Lung (tissue), 12 donors: ENCODE data around the gene FGD1. TPM values are rescaled to one million over a fixed set of nuclear protein-coding genes. Genes with fewer than 3 reads are reported as not detected.
A peak's percentile ranks its signal among the peaks of the same experiment; 100 is the strongest.
"Not testable (repeated sequence)": the region's sequence is repeated elsewhere in the genome, so short reads cannot be mapped to it uniquely, and the experiment has no call there.

Experiments used
- ATAC-seq: fragments of 200-7000 bp; cut with Tn5 transposase; one replicate; pipeline ENCODE4 v1.9.1; 2020; ENCODE audit warnings: moderate number of reproducible peaks; ENCODE audit not compliant: insufficient read depth, low FRiP score
- DNase-seq, 3 donors: peaks; one replicate each; pipeline ENCODE4 v3.0.0-alpha.2; 2013 to 2017
- H3K27ac ChIP-seq, 2 donors: one replicate each; pipeline ENCODE4 v1.5.1; 2013; ENCODE audit warnings: mild to moderate bottlenecking in 2 of 2, moderate library complexity in 2 of 2, control low read depth in 1 of 2, inconsistent platforms in 1 of 2, low read depth in 1 of 2, low read length in 1 of 2
- H3K27me3 ChIP-seq, 3 donors: one replicate each; pipeline ENCODE4 v1.5.1; 2013; ENCODE audit warnings: low read length in 2 of 3; ENCODE audit not compliant: control insufficient read depth in 3 of 3, insufficient read depth in 3 of 3
- H3K36me3 ChIP-seq, 4 donors: one replicate each; pipeline ENCODE4 v1.5.1; 2013; ENCODE audit warnings: low read length in 4 of 4, mild to moderate bottlenecking in 1 of 4, moderate library complexity in 1 of 4; ENCODE audit not compliant: control insufficient read depth in 4 of 4, insufficient read depth in 4 of 4
- H3K4me1 ChIP-seq, 5 donors: one replicate each; pipeline ENCODE4 v1.5.1; 2013; ENCODE audit warnings: low read length in 5 of 5, mild to moderate bottlenecking in 2 of 5, moderate library complexity in 1 of 5; ENCODE audit not compliant: control insufficient read depth in 5 of 5, insufficient read depth in 5 of 5
- H3K4me3 ChIP-seq: one replicate; pipeline ENCODE4 v1.5.1; 2013; ENCODE audit warnings: mild to moderate bottlenecking, control low read depth, moderate library complexity
- H3K9ac ChIP-seq, 2 donors: one replicate each; pipeline ENCODE4 v1.5.1; 2013; ENCODE audit warnings: low read length in 2 of 2, control low read depth in 1 of 2; ENCODE audit not compliant: insufficient read depth in 1 of 2
- H3K9me3 ChIP-seq, 4 donors: one replicate each; pipeline ENCODE4 v1.5.1; 2013; ENCODE audit warnings: low read length in 3 of 4, mild to moderate bottlenecking in 1 of 4, moderate library complexity in 1 of 4; ENCODE audit not compliant: control insufficient read depth in 4 of 4, insufficient read depth in 3 of 4
- CTCF ChIP-seq: IDR thresholded peaks from 2 replicates; pipeline ENCODE4 v1.5.1; 2012; ENCODE audit warnings: mild to moderate bottlenecking; ENCODE audit errors: control extremely low read depth, extremely low read depth
- WGBS, 2 donors: extraction: QIAGEN DNeasy Blood & Tissue Kit; methylation state at CpG; one replicate each; pipeline ENCODE4 v1.1.7; 2013; 5-methylcytosine and 5-hydroxymethylcytosine counted together
- polyA plus RNA-seq, 2 donors: library from polyadenylated mRNA; stranded (reverse); fragments of 200-250 nt; gene quantifications; one replicate each; pipeline ENCODE4 v1.2.1, GENCODE V29; 2013
- total RNA-seq, 2 donors: library from RNA; depleted of rRNA in 1 of 2; stranded (reverse); fragments of >200 nt in 1 of 2; gene quantifications; one replicate each; pipeline ENCODE4 v1.2.1, GENCODE V29; 2014 to 2021
- donor health status: control.
- donor health status: control.
- donor health status: Bipolar disorder and iron deficiency.
- donor health status: healthy.
- donor health status: DM: yes; HTN: yes; CAD: no.

FGD1 gene
- total and polyA plus RNA-seq, 4 donors = 1.3 to 6.4 (median 2.5) TPM

- no peak for TF ChIP-seq CTCF
- H3K9ac ChIP-seq = peak overlapping the region; percentile 39 to 77
- peak overlapping the region in 1 of 2 donors; percentile 49 for H3K27ac ChIP-seq
- peaks cover 0 to 16% (median 1%) of the 10 kb centered on the region in 5 donors for H3K4me1 ChIP-seq
- peak overlapping the region; percentile 42 for H3K4me3 ChIP-seq
- WGBS, 2 donors = 5 to 37% methylated on average over 14 to 86 of the region's 86 CpGs
- H3K36me3 ChIP-seq = no peaks in the 10 kb centered on the region
- ATAC-seq (no peak), DNase-seq (peak; percentile 16 to 38 (median 31))
- peaks cover 0 to 3% (median 0%) of the 10 kb centered on the region in 4 donors for H3K9me3 ChIP-seq
- H3K27me3 ChIP-seq = no peaks in the 10 kb centered on the region
Observed at GRCh38 chrX:54494989-54495813, 833 bp downstream of the FGD1 start.

- ATAC-seq = no peak
- H3K4me1 ChIP-seq = peaks cover 0 to 16% (median 1%) of the 10 kb centered on the region in 5 donors
- H3K27me3 ChIP-seq = no peaks in the 10 kb centered on the region
- peaks cover 0 to 3% (median 0%) of the 10 kb centered on the region in 4 donors for H3K9me3 ChIP-seq
- TF ChIP-seq CTCF = no peak
- H3K36me3 ChIP-seq = no peaks in the 10 kb centered on the region
- peak overlapping the region; percentile 39 to 77 for H3K9ac ChIP-seq
- no peak for DNase-seq
- H3K4me3 ChIP-seq = no peak overlapping the region
- no peak overlapping the region for H3K27ac ChIP-seq
- WGBS, 2 donors = 58 to 64% methylated on average over 8 to 10 of the region's 10 CpGs
Observed at GRCh38 chrX:54494166-54494988, 1.7 kb downstream of the FGD1 start.

- 60 to 71% methylated on average over 6 of the region's 6 CpGs for WGBS, 2 donors
- Histone ChIP-seq H3K4me1 (peaks cover 0 to 16% (median 1%) of the 10 kb centered on the region in 5 donors), H3K36me3 (no peaks in the 10 kb centered on the region), H3K9ac (no peak overlapping the region), H3K27me3 (no peaks in the 10 kb centered on the region), H3K9me3 (peaks cover 0 to 5% (median 0%) of the 10 kb centered on the region in 4 donors), H3K27ac (no peak overlapping the region), H3K4me3 (no peak overlapping the region)
- no peak for DNase-seq
- TF ChIP-seq CTCF = no peak
- no peak for ATAC-seq
Observed at GRCh38 chrX:54492340-54492739, 3.7 kb downstream of the FGD1 start.

GRCh38 chrX:54489819-54490218 is 6.2 kb downstream of the FGD1 start:
- H3K27ac ChIP-seq = not testable (repeated sequence)
- WGBS, 2 donors = 86 to 96% methylated on average over 5 of the region's 5 CpGs

More at GRCh38 chrX:54489819-54490218, 6.2 kb downstream of the FGD1 start:
- ATAC-seq, DNase-seq, H3K36me3 ChIP-seq, H3K9me3 ChIP-seq, H3K27me3 ChIP-seq, H3K4me3 ChIP-seq, H3K9ac ChIP-seq: not testable (repeated sequence)
- peaks cover 0 to 14% (median 0%) of the 10 kb centered on the region in 5 donors for H3K4me1 ChIP-seq
